GM18507 (cell line): Measurements from ENCODE around the gene CPNE2.

Experiments
- DNase-seq: peaks from one replicate; pipeline ENCODE4 v3.0.0; 2011; ENCODE audit warnings: low read depth; ENCODE audit not compliant: insufficient read length; ENCODE audit errors: extremely low spot score
- FAIRE-seq: peaks from 2 replicates; lab custom pipeline; 2011; peaks lifted over from hg19 to GRCh38; lab: Jason Lieb, UNC

The CPNE2 gene

DNA sequence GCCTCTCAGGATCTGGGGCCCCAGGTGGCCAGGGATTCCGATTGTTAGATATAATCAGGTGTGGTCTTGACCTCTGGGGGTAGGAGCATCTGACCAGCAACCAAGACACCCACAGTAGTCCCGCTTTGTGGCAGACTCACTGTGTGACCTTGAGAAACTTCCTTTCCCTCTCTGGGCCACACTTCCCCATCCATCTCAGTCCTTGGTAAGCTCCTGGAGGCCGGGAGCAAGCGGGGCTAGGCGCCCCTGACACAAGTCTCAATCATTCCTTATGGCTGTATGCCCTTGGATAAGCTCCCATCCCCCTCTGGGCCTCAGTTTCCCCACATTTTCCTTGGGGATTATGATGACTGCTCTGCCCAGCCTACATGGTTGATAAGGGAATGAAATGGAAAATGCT, 21.3 kb downstream of the CPNE2 start:
- FAIRE-seq (no peak), DNase-seq (no peak)

GRCh38 chr16:57115168-57115513, 22.8 kb downstream of the CPNE2 start:
- no peak for FAIRE-seq
- DNase-seq = no peak

GRCh38 chr16:57115514-57116182, 23.3 kb downstream of the CPNE2 start:
- FAIRE-seq = no peak
- no peak for DNase-seq

GRCh38 chr16:57118461-57119084, 26.2 kb downstream of the CPNE2 start:
- no peak for FAIRE-seq
- no peak for DNase-seq

DNA sequence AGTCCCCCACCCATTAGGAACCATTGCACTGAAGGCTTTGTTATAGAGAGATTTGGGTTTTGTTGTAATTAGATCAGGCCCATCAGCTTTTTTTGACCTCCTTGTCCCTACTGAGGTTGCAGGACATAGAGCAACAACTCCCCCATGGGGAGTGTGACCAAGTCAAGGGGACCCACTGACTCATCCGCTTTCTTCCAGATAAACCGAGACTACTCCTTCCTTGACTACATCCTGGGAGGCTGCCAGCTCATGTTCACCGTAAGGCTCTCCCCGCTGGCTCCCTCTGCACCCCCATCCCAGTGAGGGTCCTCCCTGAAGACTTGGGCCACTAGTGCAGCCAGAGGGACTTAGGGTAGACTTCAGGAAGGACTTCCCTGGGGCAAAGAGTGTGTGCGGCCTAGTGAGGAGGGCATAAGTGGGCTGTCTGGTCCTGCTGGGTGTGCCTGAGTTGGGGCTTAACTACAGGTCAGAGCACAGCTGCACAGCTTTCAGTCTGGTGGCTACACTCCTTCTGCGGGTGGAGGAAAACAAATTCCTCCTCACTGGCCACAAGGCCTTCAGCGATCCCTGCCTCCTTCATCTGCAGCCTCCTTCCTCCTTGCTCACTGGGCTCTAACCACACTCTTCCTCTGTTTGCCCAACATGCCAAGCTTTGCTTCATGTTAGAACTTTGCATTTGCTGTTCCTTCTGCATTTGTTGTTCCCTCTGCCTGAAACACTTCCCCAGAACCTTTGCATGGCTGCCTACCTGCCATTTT, 31.0 kb downstream of the CPNE2 start:
- no peak for FAIRE-seq
- no peak for DNase-seq

DNA sequence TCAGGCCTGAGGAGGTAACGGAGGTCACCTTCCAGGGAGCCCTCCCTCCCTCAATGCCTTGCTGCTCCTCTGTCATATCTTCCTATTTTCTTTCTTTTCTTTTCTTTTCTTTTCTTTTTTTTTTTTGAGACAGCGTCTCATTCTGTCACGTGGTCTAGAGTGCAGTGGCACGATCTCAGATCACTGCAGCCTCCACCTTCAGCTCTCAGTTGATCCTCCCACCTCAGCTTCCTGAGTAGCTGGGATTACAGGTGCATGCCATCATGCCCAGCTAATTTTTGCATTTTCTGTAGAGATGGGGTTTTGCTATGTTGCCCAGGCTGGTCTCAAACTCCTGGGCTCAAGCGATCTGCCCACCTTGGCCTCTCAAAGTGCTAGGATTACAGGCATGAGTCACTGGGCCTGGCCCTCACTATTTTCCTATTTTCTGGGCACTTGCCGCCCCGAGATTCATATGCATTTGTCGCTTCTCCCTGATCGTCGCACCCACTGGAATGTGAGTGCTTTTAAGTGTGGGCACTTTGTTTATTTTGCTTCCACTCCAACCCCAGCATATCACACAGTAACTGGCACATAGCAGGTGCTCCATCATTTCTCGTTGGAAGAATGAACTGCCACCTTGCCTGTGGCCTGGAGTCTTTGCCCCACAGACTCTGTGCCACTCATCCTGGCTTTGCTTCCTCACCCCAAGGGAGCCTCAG, 31.7 kb downstream of the CPNE2 start:
- FAIRE-seq (no peak), DNase-seq (no peak)

DNA sequence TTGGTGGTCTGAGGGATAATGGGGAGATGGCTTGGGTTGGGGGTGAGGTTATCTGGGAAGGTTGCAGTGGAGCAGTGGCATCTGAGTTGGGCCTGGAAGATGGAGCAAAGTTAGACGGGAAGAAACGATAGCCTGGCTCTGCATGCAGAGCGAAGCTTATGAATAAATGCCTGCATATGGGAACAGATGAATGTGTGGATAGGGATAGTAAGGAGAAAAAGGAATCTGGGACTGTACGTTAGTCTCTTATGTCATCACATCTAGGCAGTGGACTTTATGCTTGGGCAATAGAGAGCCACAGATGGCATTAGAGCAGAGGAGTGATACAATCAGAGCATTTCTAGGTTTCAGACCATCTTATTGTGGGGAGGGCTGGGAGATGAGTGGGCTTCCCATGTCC, 33.0 kb downstream of the CPNE2 start:
- FAIRE-seq (no peak), DNase-seq (no peak)

- no peak for DNase-seq
- no peak for FAIRE-seq
Measured at GRCh38 chr16:57125969-57126368, 33.6 kb downstream of the CPNE2 start.

DNA sequence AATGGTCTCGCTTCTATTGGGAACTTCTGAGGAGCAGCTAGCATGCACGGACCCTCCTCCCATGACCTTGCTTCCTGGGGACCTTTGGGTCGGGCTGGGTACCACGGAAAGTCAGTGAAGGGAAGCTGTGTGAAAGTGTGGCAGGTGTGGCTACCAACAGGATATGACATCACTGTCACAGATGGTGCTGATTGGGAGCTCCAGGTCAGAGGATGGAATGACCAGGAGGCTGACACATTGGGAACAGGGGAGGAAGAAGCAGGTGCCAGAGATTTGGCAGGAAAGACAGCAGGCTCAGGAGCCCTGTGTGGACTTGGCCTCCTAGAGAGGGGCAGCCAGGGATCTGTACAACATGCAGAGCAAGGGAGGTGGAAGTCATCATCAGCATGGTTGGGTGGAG, 34.0 kb downstream of the CPNE2 start:
- DNase-seq (no peak), FAIRE-seq (peak; percentile 72)

DNA sequence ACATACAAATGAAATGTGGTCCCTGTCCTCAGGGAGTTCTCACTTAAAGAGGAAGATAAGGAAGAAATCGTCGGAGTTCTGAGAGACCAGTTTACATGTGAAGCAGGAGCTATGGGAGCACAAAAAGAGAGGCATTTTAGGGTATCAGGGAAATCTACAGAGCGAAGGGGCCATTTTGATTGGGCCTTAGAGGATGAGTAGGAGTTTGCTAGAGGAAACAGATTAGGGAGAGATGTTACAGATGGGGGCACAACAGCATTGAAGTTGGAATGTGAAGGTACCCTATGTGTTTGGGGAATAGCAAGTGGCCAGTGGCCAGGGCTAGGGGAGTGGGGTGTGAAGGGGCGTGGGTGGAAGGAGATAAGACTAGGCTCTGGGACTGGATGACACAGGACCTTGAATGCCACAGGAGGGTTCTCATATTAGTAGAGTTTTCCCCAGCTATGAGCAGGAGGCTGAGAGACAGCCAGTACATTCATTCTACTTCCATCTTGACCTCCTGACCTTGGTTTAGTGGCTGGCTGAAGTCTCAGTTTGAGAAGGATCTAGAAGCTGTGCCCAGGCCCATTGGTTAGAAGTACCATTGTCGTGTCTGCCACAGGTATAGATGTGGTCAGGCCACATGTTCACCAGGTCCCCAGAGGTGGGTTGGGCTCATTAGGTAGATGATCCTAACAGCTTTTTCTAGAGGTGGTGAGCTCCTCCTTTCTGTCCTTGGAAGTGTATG, 34.8 kb downstream of the CPNE2 start:
- FAIRE-seq = peak; percentile 75
- no peak for DNase-seq

GRCh38 chr16:57127836-57128235, 35.5 kb downstream of the CPNE2 start:
- FAIRE-seq (no peak), DNase-seq (no peak)

DNA sequence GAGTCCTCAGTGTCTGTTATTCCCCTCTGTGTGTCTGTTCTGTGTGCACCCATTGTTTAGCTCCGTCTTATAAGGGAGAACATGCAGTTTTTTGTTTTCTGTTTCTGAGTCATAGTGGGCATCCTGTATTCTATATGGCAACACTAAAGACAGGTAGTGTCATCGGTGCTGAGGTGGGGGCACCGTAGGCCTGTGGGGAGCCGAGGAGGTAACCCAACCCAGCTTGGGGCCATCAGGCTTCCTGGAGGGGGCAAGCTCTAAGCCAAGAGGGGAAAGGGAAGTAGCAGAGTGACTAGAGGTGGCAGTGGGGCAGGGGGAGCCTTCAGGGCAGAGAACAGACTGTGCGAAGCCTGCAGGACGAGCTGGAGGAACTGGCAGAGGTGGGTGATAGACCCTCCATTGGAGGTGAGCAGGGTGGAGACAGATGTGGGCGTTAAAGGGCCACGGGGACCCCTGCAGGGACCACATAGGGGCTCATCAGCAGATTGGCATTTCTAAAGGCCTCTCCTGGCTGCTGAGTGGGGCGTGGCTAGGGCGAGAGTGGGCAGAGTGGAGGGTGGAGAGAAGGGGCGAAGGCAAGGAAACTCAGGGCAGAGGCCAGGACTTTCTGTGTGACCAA, 36.5 kb downstream of the CPNE2 start:
- FAIRE-seq (no peak), DNase-seq (no peak)

DNA sequence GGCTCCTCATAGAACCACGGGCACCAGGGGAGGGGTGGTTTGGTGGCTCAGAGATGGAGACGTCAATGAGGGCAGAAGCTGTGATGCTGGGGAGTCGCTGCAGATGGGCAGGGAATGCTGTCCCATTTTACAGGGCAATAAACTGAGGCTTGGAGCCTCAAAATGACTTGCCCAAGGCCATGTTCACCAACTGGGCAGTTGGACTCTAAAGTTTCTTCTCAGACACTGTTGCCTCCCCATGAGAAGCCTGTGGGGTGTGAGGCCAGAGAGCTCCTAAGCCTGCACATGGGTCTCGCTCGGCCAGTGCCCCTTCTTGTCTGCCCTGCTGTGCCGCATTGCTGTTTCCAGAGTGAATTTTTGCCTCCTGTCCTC, 38.6 kb downstream of the CPNE2 start:
- DNase-seq (no peak), FAIRE-seq (no peak)

GRCh38 chr16:57131351-57131970, 39.1 kb downstream of the CPNE2 start:
- FAIRE-seq = no peak
- DNase-seq = no peak

DNA sequence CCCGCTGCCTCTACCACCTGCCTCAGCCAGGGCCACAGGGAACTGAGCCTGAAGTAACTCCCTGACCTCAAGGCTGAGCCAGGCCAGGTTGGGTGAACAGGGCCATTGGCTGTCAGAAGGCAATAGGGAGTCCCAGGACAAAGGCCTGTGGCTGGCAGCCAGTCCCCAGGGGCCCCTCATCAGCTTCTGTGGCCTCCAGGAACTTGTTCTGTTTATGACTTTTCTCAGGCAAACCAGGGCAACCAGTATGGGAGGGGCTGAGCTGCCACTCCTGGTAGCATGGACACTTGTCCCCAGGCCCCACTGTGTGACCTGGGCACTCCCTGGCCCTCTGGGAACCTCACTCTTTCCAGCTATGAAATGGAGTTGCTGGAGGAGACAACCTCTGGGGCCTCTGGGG, 40.1 kb downstream of the CPNE2 start:
- DNase-seq (no peak), FAIRE-seq (no peak)

DNA sequence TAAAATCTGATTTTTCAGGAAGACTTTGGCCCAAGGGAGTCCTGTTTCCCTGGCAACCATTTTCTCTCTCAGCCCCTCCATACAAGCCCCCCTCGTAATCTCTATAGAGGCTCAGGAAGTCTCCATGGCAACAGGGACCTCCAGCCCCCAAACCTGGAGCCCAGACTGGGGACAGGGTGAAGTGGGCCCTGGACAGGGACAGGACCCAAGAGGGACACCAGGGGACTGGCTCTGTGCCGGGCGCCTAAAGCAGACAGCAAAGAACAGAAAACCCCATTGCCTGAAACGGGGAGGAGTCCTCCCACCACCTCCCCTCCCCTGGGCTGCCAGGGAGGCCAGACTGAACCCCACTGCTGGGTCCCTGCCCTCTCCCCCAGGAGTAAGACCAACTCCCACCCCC, 40.6 kb downstream of the CPNE2 start:
- DNase-seq (no peak), FAIRE-seq (no peak)

GRCh38 chr16:57133886-57134285, 41.5 kb downstream of the CPNE2 start:
- DNase-seq (no peak), FAIRE-seq (no peak)

GRCh38 chr16:57134982-57135381, 42.6 kb downstream of the CPNE2 start:
- FAIRE-seq = peak; percentile 60
- no peak for DNase-seq

- FAIRE-seq = no peak
- no peak for DNase-seq
Measured at GRCh38 chr16:57137043-57137442, 44.7 kb downstream of the CPNE2 start.
